NCI-H1092 (cell line): Measurements from ENCODE around the gene LOXL3.

Source experiments
- DNase-seq: peaks from one replicate; lab custom pipeline; 2025; lab: John Stamatoyannopoulos, UW

The LOXL3 gene

DNA sequence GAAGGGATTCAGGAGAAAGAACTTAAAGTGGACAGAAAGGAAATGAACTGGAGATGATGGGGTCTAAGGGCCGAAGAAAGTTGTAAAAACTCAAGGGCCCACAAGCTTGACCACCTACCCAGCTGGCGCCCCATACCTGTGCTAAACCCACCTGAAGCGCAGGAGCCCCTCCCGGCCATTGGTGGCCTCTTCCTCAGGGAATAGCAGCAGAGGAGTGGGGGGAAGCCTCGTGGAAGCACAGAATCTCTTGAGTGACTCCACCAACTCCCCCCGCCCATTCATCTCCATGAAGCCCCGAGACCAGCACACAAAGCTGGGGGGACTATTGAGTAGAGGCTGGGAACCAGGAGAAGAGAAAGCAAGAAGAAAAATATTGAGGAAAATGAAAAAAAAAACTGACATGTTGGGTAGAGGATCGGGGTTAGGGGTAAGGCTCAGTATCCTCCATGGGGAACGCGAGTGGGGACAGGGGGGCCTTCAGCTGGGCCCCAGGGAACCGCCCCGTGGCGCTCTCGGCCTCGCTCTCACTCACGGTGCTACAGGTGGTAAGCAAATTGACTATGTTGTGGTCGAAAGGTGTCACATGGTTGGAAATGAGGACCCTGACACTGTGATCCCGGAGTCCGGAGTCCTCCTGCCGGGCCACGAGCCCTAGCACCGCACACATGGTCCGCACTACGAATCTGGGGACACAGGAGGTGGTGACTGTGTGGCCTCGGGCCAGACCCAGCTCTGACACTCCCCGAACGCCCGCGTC, 25.0 kb downstream of the LOXL3 start:
- no peak for DNase-seq

DNA sequence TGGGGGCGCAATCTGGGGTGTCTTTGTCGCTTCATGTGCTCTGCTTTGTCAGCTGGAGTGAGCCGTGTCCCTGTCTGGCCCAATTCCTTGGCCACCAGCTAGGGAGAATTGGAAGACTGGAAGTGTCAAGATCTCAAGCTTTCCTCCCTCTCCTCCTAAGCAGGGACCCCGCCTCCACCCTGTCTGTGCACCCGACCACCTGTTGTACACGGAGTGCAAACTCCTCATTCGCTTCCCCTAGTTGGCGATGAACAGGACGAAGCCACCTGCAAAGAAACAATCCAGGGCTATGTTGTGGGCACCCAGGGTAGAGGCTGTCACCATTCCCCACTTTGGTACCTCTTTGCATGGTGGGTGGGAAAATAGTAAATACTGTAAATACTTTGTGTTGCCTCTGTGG, 26.0 kb downstream of the LOXL3 start:
- no peak for DNase-seq

GRCh38 chr2:74526649-74527230, 27.0 kb downstream of the LOXL3 start:
- DNase-seq, result no peak

GRCh38 chr2:74525717-74526648, 27.8 kb downstream of the LOXL3 start, which contains the start of gene DQX1:
TSS of gene DQX1 (minus strand) at chr2:74526231. CDS start at chr2:74525729, 502 bp downstream.
- DNase-seq, result no peak

GRCh38 chr2:74524955-74525716, 28.6 kb downstream of the LOXL3 start:
- DNase-seq, result no peak

- no peak for DNase-seq
Observed at GRCh38 chr2:74524005-74524404, 29.7 kb downstream of the LOXL3 start.

GRCh38 chr2:74522516-74522915, 31.2 kb downstream of the LOXL3 start:
- no peak for DNase-seq

- no peak for DNase-seq
Observed at GRCh38 chr2:74516650-74517049, 37.1 kb downstream of the LOXL3 start.

- no peak for DNase-seq
Observed at GRCh38 chr2:74515981-74516633, 37.6 kb downstream of the LOXL3 start.

DNA sequence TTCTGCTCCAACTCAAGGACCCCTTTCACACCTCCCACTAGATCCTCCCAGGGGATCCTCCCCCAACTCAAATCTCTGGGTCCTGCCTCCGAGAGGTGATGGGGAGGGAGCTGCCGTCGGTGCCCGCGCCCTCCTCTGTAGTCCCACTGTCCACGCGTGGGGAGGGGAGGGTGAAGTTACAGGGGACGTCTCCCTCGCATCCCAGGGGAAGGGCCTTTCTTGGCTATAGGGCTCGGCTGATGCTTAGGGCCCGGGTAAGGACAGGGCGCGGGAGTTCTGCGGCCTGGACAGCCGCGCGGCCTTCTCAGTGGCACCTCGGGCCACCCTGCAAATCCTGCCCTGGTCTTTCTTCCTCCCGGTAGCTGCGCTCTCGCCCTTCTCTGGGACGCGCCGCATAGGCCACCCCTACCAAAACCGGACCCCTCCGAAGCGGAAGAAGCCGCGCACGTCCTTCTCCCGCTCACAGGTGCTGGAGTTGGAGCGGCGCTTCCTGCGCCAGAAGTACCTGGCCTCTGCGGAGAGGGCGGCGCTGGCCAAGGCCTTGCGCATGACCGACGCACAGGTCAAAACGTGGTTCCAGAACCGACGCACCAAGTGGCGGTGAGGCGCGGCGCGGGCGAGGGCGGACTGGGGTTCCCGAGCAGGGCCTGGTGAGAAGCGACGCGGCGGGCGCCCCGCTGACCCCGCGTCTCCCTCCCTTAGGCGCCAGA, 38.3 kb downstream of the LOXL3 start:
- no peak for DNase-seq

GRCh38 chr2:74514368-74515270, 39.1 kb downstream of the LOXL3 start, which contains the start of gene TLX2:
TSS of gene TLX2 (plus strand) at chr2:74514450. CDS start at chr2:74514807, 357 bp downstream.
- no peak for DNase-seq

- no peak for DNase-seq
Observed at GRCh38 chr2:74513605-74514367, 40.0 kb downstream of the LOXL3 start.

- no peak for DNase-seq
Observed at GRCh38 chr2:74512744-74513604, 40.8 kb downstream of the LOXL3 start.

GRCh38 chr2:74511104-74511989, 42.4 kb downstream of the LOXL3 start:
- no peak for DNase-seq

DNA sequence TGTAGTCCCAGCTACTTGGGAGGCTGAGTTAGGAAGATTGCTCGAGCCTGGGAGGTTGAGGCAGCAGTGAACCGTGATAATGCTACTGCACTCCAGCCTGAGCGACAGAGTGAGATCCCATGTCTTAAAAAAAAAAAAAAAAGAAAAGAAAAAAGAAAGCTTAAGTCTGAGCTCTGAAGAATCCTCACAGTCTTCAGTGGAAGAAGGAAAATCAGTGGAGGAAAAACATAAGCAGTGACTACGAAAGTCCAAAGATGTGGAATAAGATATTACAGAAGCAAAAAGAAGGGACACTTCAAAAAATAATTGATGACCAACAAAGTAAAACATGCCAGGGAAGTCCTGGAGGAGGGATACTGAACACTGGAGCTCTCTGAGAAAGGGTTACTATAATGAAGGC, 43.5 kb downstream of the LOXL3 start:
- DNase-seq, result no peak

DNA sequence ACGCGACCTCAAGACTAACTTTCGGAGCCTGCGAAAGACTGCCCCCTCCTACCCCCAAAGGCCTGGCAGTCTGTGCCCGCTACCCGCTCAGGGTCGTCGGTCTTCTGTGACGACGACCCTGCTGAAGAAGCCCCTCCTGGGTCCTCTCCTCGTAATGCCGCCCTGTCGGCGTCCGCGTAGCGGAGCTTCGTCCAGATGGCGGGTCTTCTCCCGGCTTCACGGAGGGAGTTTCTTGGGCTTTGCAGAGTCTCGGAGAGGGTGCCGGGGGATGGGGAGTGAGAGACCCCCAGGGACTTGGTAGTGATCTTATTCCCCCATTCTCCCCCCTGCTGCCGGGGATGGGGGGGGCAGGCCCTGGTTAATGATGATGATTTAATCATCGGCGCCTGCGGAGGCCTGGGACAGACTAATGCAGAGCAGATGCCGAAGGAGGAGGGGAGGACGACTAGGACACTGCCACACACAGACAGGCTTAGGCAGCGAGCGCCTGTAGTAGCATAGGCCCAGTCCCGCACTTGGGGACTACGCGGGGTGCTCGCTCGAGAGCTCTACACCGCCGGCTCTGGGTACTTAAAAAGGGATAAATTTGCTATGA, 45.7 kb downstream of the LOXL3 start:
- no peak for DNase-seq
